Kidney (tissue), 14 donors: ENCODE measurements around the gene ZNF148. TPM values are rescaled to one million over a fixed set of nuclear protein-coding genes. Genes with fewer than 3 reads are reported as not detected.

Source experiments
- DNase-seq, 5 donors: peaks; one replicate each; pipeline ENCODE4 v3.0.0-alpha.2; 2013 to 2020
- FAIRE-seq: peaks from 2 replicates; lab custom pipeline; 2012; peaks lifted over from hg19 to GRCh38; lab: Jason Lieb, UNC
- H3K27ac ChIP-seq, 2 donors: one replicate each; pipeline ENCODE4 v1.7.0; 2013; ENCODE audit warnings: low read depth in 2 of 2, low read length in 2 of 2, inconsistent platforms in 1 of 2
- H3K27me3 ChIP-seq: one replicate; pipeline ENCODE4 v1.7.1; 2013; ENCODE audit warnings: low read length, inconsistent platforms; ENCODE audit not compliant: control insufficient read depth, insufficient read depth
- H3K36me3 ChIP-seq, 3 donors: one replicate each; pipeline versions ENCODE4 v1.7.0 to v1.7.1; 2013; ENCODE audit warnings: low read length in 3 of 3, control low read depth in 1 of 3, inconsistent platforms in 1 of 3; ENCODE audit not compliant: insufficient read depth in 3 of 3, control insufficient read depth in 2 of 3
- H3K4me1 ChIP-seq, 3 donors: one replicate each; pipeline versions ENCODE4 v1.7.0 to v1.7.1; 2013; ENCODE audit warnings: low read length in 3 of 3, inconsistent platforms in 1 of 3, low read depth in 1 of 3; ENCODE audit not compliant: control insufficient read depth in 2 of 3, insufficient read depth in 2 of 3
- H3K4me3 ChIP-seq, 3 donors: one replicate each; pipeline versions ENCODE4 v1.7.0 to v1.8.1; 2013; ENCODE audit warnings: low read length in 3 of 3, control low read depth in 1 of 3, inconsistent platforms in 1 of 3
- H3K9ac ChIP-seq, 3 donors: one replicate each; pipeline versions ENCODE4 v1.7.0 to v1.7.1; 2013; ENCODE audit warnings: low read length in 3 of 3, control low read depth in 1 of 3, inconsistent platforms in 1 of 3
- H3K9me3 ChIP-seq, 3 donors: one replicate each; pipeline versions ENCODE4 v1.7.0 to v1.7.1; 2013; ENCODE audit warnings: low read length in 3 of 3, control low read depth in 1 of 3, inconsistent platforms in 1 of 3; ENCODE audit not compliant: control insufficient read depth in 2 of 3, insufficient read depth in 1 of 3
- intact Hi-C: fragments of 100-400 bp; cut with DNase I; formaldehyde crosslinking; loops from one replicate; pipeline ENCODE4 v1.11.1; 2022
- polyA plus RNA-seq: library from polyadenylated mRNA; stranded (reverse); fragments of 350-450 nt; fragmentation: Illumina TruSeq; extraction: RNeasy Lipid Tissue Mini Kit (QIAGEN cat#74804); gene quantifications from one replicate; pipeline ENCODE4 v1.2.3, GENCODE V29; 2014; ENCODE audit warnings: low read depth, low replicate concordance; ENCODE audit not compliant: insufficient read depth
- total RNA-seq: library from RNA; stranded (reverse); fragmentation: NEBNext Ultra II Directional; extraction: Animal tissue kit (Norgen Biotek cat#: 25700); gene quantifications from one replicate; pipeline ENCODE4 v1.2.1, GENCODE V29; 2021
- TF ChIP-seq, protein P1 (sequence below): IDR thresholded peaks from 3 replicates; pipeline ENCODE4 v1.5.1; 2012; ENCODE audit warnings: mild to moderate bottlenecking, moderate library complexity, borderline replicate concordance; ENCODE audit not compliant: insufficient read depth; ENCODE audit errors: extremely low read depth
- donor health status: control.
- donor health status: control.
- donor health status: control.
- donor health status: control.
- donor health status: control.
- donor health status: DM: yes; HTN: yes; CAD: no.
- donor health status: Normal renal cell carcinoma (clear cell type).

Gene ZNF148
- total and polyA plus RNA-seq, 2 donors from 2014 or later: 5.4 to 74.4 TPM

DNA sequence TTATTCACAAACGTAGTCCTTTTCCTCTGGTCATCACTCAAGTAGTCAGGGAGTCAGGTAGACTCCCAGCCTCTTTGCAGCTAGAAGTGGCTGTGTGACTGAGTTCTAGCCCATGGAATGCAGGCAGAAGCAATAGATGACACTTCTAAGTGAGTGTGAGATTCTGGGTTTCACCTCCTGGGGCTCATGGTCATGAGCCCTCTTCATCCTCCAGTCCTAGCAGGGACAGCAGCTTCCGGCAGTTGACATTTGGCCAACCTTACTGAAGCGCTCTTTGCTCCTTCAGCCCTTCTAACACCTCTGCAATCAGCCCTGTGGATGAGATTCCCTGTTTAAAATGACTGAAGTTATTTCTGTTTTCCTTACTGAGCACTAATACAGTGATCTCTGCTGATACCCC is 184.3 kb downstream of the ZNF148 start:
- Histone ChIP-seq H3K4me3 (no peak overlapping the region), H3K9ac (no peak overlapping the region), H3K27me3 (no peaks in the 10 kb centered on the region), H3K4me1 (peaks cover 0 to 22% (median 11%) of the 10 kb centered on the region in 3 donors), H3K27ac (no peak overlapping the region), H3K9me3 (no peaks in the 10 kb centered on the region), H3K36me3 (no peaks in the 10 kb centered on the region)
- TF ChIP-seq, protein P1, sequence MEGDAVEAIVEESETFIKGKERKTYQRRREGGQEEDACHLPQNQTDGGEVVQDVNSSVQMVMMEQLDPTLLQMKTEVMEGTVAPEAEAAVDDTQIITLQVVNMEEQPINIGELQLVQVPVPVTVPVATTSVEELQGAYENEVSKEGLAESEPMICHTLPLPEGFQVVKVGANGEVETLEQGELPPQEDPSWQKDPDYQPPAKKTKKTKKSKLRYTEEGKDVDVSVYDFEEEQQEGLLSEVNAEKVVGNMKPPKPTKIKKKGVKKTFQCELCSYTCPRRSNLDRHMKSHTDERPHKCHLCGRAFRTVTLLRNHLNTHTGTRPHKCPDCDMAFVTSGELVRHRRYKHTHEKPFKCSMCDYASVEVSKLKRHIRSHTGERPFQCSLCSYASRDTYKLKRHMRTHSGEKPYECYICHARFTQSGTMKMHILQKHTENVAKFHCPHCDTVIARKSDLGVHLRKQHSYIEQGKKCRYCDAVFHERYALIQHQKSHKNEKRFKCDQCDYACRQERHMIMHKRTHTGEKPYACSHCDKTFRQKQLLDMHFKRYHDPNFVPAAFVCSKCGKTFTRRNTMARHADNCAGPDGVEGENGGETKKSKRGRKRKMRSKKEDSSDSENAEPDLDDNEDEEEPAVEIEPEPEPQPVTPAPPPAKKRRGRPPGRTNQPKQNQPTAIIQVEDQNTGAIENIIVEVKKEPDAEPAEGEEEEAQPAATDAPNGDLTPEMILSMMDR: no peak
- no peak for FAIRE-seq
- intact Hi-C loops: no loop called here
- DNase-seq: no peak

GRCh38 chr3:125189378-125190165 is 185.6 kb downstream of the ZNF148 start:
- Histone ChIP-seq H3K27ac (no peak overlapping the region), H3K9ac (no peak overlapping the region), H3K36me3 (no peaks in the 10 kb centered on the region), H3K4me1 (peaks cover 0 to 11% (median 7%) of the 10 kb centered on the region in 3 donors), H3K4me3 (no peak overlapping the region), H3K27me3 (no peaks in the 10 kb centered on the region), H3K9me3 (no peaks in the 10 kb centered on the region)
- intact Hi-C loops: no loop called here
- DNase-seq (no peak), FAIRE-seq (no peak)
- TF ChIP-seq, protein P1: no peak

DNA sequence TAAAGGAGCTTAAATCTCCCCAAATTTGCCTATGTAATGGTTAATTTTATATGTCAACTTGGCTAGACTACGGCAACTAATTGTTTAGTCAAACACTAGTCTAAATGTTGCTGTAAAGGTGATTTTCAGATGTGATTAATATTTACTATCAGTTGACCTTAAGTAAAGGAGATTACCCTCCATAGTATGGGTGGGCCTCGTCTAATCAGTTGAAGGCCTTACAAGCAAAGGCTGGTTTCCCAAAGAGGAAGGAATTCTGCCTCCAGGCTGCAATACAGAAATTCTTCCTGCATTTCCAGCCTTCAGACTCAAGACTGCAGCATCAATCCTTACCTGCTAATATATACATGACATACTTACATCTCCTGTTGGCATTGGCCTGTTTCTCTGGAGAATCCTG is 186.2 kb downstream of the ZNF148 start:
- TF ChIP-seq, protein P1: no peak
- DNase-seq (no peak), FAIRE-seq (no peak)
- intact Hi-C loops: no loop called here
- H3K27me3 ChIP-seq: no peaks in the 10 kb centered on the region
- no peak overlapping the region for H3K9ac ChIP-seq
- no peaks in the 10 kb centered on the region for H3K36me3 ChIP-seq
- H3K4me3 ChIP-seq: no peak overlapping the region
- H3K4me1 ChIP-seq: peaks cover 0 to 7% (median 6%) of the 10 kb centered on the region in 3 donors
- H3K9me3 ChIP-seq: no peaks in the 10 kb centered on the region
- H3K27ac ChIP-seq: no peak overlapping the region
